ENCODE data around the gene EME2.

Gene EME2

GRCh38 chr16:1740781-1741490, 31.7 kb upstream of the EME2 start:
- Histone ChIP-seq H3K9me3 (ENCODE audit: insufficient read depth, low read length) (peaks cover 39% of the 10 kb centered on the region), H3K4me1 (ENCODE audit: insufficient read depth, insufficient read length) (peaks cover 14% of the 10 kb centered on the region), H3K9ac (ENCODE audit: insufficient read length, low read depth) (no peak overlapping the region), H3K4me3 (ENCODE audit: insufficient read length, low read depth) (no peak overlapping the region), H3K27me3 (ENCODE audit: insufficient read depth, insufficient read length) (no peaks in the 10 kb centered on the region), H3K36me3 (ENCODE audit: insufficient read depth, insufficient read length, low read length) (peaks cover 43% of the 10 kb centered on the region)
- TF ChIP-seq YY1 (IDR thresholded peaks at IDR 0.05; ENCODE audit: insufficient read depth, insufficient read length), result no peak
- no peak for TF ChIP-seq SUZ12 (IDR thresholded peaks at IDR 0.05; ENCODE audit: extremely low read depth, insufficient read depth, insufficient read length)
- no peak for TF ChIP-seq ZNF274 (IDR thresholded peaks at IDR 0.05; ENCODE audit: low read depth, low read length)
- DNase-seq (ENCODE audit: low read depth, low spot score), result no peak

- TF ChIP-seq ZNF274 (IDR thresholded peaks at IDR 0.05; ENCODE audit: low read depth, low read length) (no peak), SUZ12 (IDR thresholded peaks at IDR 0.05; ENCODE audit: extremely low read depth, insufficient read depth, insufficient read length) (no peak), YY1 (IDR thresholded peaks at IDR 0.05; ENCODE audit: insufficient read depth, insufficient read length) (no peak)
- peaks cover 31% of the 10 kb centered on the region for H3K9me3 ChIP-seq (ENCODE audit: insufficient read depth, low read length)
- no peaks in the 10 kb centered on the region for H3K27me3 ChIP-seq (ENCODE audit: insufficient read depth, insufficient read length)
- H3K9ac ChIP-seq (ENCODE audit: insufficient read length, low read depth), result no peak overlapping the region
- peaks cover 42% of the 10 kb centered on the region for H3K36me3 ChIP-seq (ENCODE audit: insufficient read depth, insufficient read length, low read length)
- no peak overlapping the region for H3K4me3 ChIP-seq (ENCODE audit: insufficient read length, low read depth)
- DNase-seq (ENCODE audit: low read depth, low spot score), result no peak
- peaks cover 19% of the 10 kb centered on the region for H3K4me1 ChIP-seq (ENCODE audit: insufficient read depth, insufficient read length)
These were observed 31.0 kb upstream of the EME2 start for GRCh38 chr16:1741553-1742165.

GRCh38 chr16:1743376-1744337, 29.0 kb upstream of the EME2 start:
- no peak for TF ChIP-seq YY1 (IDR thresholded peaks at IDR 0.05; ENCODE audit: insufficient read depth, insufficient read length)
- TF ChIP-seq ZNF274 (IDR thresholded peaks at IDR 0.05; ENCODE audit: low read depth, low read length), result no peak
- no peak for TF ChIP-seq SUZ12 (IDR thresholded peaks at IDR 0.05; ENCODE audit: extremely low read depth, insufficient read depth, insufficient read length)
- H3K4me3 ChIP-seq (ENCODE audit: insufficient read length, low read depth), result no peak overlapping the region
- H3K9me3 ChIP-seq (ENCODE audit: insufficient read depth, low read length), result peaks cover 11% of the 10 kb centered on the region
- peaks cover 58% of the 10 kb centered on the region for H3K36me3 ChIP-seq (ENCODE audit: insufficient read depth, insufficient read length, low read length)
- peaks cover 29% of the 10 kb centered on the region for H3K4me1 ChIP-seq (ENCODE audit: insufficient read depth, insufficient read length)
- peak overlapping the region; percentile 36 for H3K9ac ChIP-seq (ENCODE audit: insufficient read length, low read depth)
- no peaks in the 10 kb centered on the region for H3K27me3 ChIP-seq (ENCODE audit: insufficient read depth, insufficient read length)
- DNase-seq (ENCODE audit: low read depth, low spot score), result no peak

GRCh38 chr16:1744338-1744840, 28.2 kb upstream of the EME2 start:
- no peaks in the 10 kb centered on the region for H3K27me3 ChIP-seq (ENCODE audit: insufficient read depth, insufficient read length)
- H3K9me3 ChIP-seq (ENCODE audit: insufficient read depth, low read length), result peaks cover 4% of the 10 kb centered on the region; the same call in 1 of the 2 replicates
- H3K9ac ChIP-seq (ENCODE audit: insufficient read length, low read depth), result peak overlapping the region; percentile 36
- H3K36me3 ChIP-seq (ENCODE audit: insufficient read depth, insufficient read length, low read length), result peaks cover 62% of the 10 kb centered on the region
- TF ChIP-seq YY1 (IDR thresholded peaks at IDR 0.05; ENCODE audit: insufficient read depth, insufficient read length) (no peak), SUZ12 (IDR thresholded peaks at IDR 0.05; ENCODE audit: extremely low read depth, insufficient read depth, insufficient read length) (no peak), ZNF274 (IDR thresholded peaks at IDR 0.05; ENCODE audit: low read depth, low read length) (no peak)
- H3K4me1 ChIP-seq (ENCODE audit: insufficient read depth, insufficient read length), result peaks cover 29% of the 10 kb centered on the region
- no peak for DNase-seq (ENCODE audit: low read depth, low spot score)
- H3K4me3 ChIP-seq (ENCODE audit: insufficient read length, low read depth), result no peak overlapping the region

- H3K4me1 ChIP-seq (ENCODE audit: insufficient read depth, insufficient read length), result peaks cover 29% of the 10 kb centered on the region
- H3K36me3 ChIP-seq (ENCODE audit: insufficient read depth, insufficient read length, low read length), result peaks cover 64% of the 10 kb centered on the region
- no peaks in the 10 kb centered on the region for H3K27me3 ChIP-seq (ENCODE audit: insufficient read depth, insufficient read length)
- H3K9ac ChIP-seq (ENCODE audit: insufficient read length, low read depth), result peak overlapping the region; percentile 74
- no peak overlapping the region for H3K4me3 ChIP-seq (ENCODE audit: insufficient read length, low read depth)
- no peak for DNase-seq (ENCODE audit: low read depth, low spot score)
- no peak for TF ChIP-seq SUZ12 (IDR thresholded peaks at IDR 0.05; ENCODE audit: extremely low read depth, insufficient read depth, insufficient read length)
- no peak for TF ChIP-seq ZNF274 (IDR thresholded peaks at IDR 0.05; ENCODE audit: low read depth, low read length)
- TF ChIP-seq YY1 (IDR thresholded peaks at IDR 0.05; ENCODE audit: insufficient read depth, insufficient read length), result no peak
- H3K9me3 ChIP-seq (ENCODE audit: insufficient read depth, low read length), result no peaks in the 10 kb centered on the region
These were observed 27.3 kb upstream of the EME2 start for GRCh38 chr16:1745181-1745899.

- peak overlapping the region; percentile 74 for H3K9ac ChIP-seq (ENCODE audit: insufficient read length, low read depth)
- H3K4me1 ChIP-seq (ENCODE audit: insufficient read depth, insufficient read length), result peaks cover 29% of the 10 kb centered on the region
- no peaks in the 10 kb centered on the region for H3K9me3 ChIP-seq (ENCODE audit: insufficient read depth, low read length)
- H3K36me3 ChIP-seq (ENCODE audit: insufficient read depth, insufficient read length, low read length), result peaks cover 57% of the 10 kb centered on the region
- peak; percentile 77 for DNase-seq (ENCODE audit: low read depth, low spot score)
- H3K27me3 ChIP-seq (ENCODE audit: insufficient read depth, insufficient read length), result no peaks in the 10 kb centered on the region
- no peak overlapping the region for H3K4me3 ChIP-seq (ENCODE audit: insufficient read length, low read depth)
- no peak for TF ChIP-seq SUZ12 (IDR thresholded peaks at IDR 0.05; ENCODE audit: extremely low read depth, insufficient read depth, insufficient read length)
- TF ChIP-seq ZNF274 (IDR thresholded peaks at IDR 0.05; ENCODE audit: low read depth, low read length), result no peak
- no peak for TF ChIP-seq YY1 (IDR thresholded peaks at IDR 0.05; ENCODE audit: insufficient read depth, insufficient read length)
These were observed 26.5 kb upstream of the EME2 start for GRCh38 chr16:1745900-1746692.
